ENCODE results near the gene ZNF14. TPM values are rescaled to one million over a fixed set of nuclear protein-coding genes. Genes with fewer than 3 reads are reported as not detected.

Gene ZNF14
- total and polyA plus RNA-seq, 2 of the 13 experiments (the other 11 are each of a cell fraction or from before 2014, with no cell fraction given), result 1.9 to 6.2 TPM

DNA sequence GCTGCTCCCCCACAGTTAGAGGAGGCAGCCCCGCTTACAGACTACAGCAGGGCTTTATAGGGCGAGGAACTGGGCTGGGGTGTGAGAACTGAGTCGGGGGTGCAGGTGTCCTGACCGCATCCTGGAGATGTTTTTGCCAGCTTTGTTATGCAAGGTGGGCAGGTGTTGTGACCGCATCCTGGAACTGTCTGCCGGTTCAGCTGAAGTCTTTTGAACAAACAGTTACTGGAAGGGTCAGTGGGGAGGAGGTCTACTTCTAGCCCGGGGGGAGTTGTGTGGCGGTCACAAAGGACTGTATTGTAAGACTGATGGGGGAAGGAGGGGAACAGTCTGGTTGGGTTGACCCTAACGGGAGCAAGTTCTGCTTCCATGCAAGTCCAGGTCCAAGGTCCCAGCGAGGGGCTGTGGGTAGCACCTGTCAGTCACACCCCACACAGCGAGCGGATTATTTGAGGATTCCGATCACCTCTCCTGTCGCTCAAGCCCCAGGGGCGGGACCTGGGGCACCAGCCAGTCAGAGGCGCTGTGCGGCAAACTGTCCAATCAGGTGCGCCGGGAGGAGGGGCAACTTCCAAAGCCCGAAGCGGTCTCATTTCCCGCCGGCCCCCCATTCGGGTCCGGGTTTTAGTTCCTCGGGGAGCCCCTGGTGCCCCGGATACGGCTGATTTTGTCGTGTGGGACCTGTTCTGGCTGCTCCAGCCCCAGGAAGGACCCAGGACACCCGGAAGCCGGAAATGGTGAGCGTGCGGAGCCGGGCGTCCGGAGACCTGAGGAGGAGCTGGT is 64.5 kb downstream of the ZNF14 start, which contains the start of gene ZNF101 (continued):
- TF ChIP-seq, protein P1, sequence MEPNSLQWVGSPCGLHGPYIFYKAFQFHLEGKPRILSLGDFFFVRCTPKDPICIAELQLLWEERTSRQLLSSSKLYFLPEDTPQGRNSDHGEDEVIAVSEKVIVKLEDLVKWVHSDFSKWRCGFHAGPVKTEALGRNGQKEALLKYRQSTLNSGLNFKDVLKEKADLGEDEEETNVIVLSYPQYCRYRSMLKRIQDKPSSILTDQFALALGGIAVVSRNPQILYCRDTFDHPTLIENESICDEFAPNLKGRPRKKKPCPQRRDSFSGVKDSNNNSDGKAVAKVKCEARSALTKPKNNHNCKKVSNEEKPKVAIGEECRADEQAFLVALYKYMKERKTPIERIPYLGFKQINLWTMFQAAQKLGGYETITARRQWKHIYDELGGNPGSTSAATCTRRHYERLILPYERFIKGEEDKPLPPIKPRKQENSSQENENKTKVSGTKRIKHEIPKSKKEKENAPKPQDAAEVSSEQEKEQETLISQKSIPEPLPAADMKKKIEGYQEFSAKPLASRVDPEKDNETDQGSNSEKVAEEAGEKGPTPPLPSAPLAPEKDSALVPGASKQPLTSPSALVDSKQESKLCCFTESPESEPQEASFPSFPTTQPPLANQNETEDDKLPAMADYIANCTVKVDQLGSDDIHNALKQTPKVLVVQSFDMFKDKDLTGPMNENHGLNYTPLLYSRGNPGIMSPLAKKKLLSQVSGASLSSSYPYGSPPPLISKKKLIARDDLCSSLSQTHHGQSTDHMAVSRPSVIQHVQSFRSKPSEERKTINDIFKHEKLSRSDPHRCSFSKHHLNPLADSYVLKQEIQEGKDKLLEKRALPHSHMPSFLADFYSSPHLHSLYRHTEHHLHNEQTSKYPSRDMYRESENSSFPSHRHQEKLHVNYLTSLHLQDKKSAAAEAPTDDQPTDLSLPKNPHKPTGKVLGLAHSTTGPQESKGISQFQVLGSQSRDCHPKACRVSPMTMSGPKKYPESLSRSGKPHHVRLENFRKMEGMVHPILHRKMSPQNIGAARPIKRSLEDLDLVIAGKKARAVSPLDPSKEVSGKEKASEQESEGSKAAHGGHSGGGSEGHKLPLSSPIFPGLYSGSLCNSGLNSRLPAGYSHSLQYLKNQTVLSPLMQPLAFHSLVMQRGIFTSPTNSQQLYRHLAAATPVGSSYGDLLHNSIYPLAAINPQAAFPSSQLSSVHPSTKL (CRISPR knock-in tag; IDR thresholded peaks at IDR 0.05), result peak; percentile 48; the same call in 1 of the 2 replicates
- TF ChIP-seq XBP1 (CRISPR knock-in tag; IDR thresholded peaks at IDR 0.05) (no peak), ZMAT5 (CRISPR knock-in tag; IDR thresholded peaks at IDR 0.05; ENCODE audit: borderline replicate concordance, low read depth) (no peak), ZNF788 (CRISPR knock-in tag; IDR thresholded peaks at IDR 0.05; ENCODE audit: borderline replicate concordance) (0 out of 2 replicates have a peak, but pooled peaks have one; percentile 21), CBFB (CRISPR knock-in tag; IDR thresholded peaks at IDR 0.05) (peak; percentile 70), ZBED4 (CRISPR knock-in tag; IDR thresholded peaks at IDR 0.05; ENCODE audit: borderline replicate concordance) (peak; percentile 77; the same call in 1 of the 2 replicates), ZNF264 (CRISPR knock-in tag; IDR thresholded peaks at IDR 0.05) (peak; percentile 22; the same call in 1 of the 2 replicates), ZNF335 (CRISPR knock-in tag; IDR thresholded peaks at IDR 0.05) (no peak), MAFG (CRISPR knock-in tag; IDR thresholded peaks at IDR 0.05) (no peak), FOXA3 (CRISPR knock-in tag; IDR thresholded peaks at IDR 0.05) (no peak)
- TF ChIP-seq, protein P2, sequence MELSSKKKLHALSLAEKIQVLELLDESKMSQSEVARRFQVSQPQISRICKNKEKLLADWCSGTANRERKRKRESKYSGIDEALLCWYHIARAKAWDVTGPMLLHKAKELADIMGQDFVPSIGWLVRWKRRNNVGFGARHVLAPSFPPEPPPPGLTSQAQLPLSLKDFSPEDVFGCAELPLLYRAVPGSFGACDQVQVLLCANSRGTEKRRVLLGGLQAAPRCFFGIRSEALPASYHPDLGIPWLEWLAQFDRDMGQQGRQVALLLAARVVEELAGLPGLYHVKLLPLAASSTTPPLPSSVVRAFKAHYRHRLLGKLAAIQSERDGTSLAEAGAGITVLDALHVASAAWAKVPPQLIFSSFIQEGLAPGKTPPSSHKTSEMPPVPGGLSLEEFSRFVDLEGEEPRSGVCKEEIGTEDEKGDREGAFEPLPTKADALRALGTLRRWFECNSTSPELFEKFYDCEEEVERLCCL (CRISPR knock-in tag; IDR thresholded peaks at IDR 0.05; ENCODE audit: borderline replicate concordance), result no peak
- TF ChIP-seq, protein P3, sequence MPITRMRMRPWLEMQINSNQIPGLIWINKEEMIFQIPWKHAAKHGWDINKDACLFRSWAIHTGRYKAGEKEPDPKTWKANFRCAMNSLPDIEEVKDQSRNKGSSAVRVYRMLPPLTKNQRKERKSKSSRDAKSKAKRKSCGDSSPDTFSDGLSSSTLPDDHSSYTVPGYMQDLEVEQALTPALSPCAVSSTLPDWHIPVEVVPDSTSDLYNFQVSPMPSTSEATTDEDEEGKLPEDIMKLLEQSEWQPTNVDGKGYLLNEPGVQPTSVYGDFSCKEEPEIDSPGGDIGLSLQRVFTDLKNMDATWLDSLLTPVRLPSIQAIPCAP (CRISPR knock-in tag; IDR thresholded peaks at IDR 0.05; ENCODE audit: low read depth), result no peak
- TF ChIP-seq, protein P4, sequence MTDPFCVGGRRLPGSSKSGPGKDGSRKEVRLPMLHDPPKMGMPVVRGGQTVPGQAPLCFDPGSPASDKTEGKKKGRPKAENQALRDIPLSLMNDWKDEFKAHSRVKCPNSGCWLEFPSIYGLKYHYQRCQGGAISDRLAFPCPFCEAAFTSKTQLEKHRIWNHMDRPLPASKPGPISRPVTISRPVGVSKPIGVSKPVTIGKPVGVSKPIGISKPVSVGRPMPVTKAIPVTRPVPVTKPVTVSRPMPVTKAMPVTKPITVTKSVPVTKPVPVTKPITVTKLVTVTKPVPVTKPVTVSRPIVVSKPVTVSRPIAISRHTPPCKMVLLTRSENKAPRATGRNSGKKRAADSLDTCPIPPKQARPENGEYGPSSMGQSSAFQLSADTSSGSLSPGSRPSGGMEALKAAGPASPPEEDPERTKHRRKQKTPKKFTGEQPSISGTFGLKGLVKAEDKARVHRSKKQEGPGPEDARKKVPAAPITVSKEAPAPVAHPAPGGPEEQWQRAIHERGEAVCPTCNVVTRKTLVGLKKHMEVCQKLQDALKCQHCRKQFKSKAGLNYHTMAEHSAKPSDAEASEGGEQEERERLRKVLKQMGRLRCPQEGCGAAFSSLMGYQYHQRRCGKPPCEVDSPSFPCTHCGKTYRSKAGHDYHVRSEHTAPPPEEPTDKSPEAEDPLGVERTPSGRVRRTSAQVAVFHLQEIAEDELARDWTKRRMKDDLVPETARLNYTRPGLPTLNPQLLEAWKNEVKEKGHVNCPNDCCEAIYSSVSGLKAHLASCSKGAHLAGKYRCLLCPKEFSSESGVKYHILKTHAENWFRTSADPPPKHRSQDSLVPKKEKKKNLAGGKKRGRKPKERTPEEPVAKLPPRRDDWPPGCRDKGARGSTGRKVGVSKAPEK (CRISPR knock-in tag; IDR thresholded peaks at IDR 0.05; ENCODE audit: borderline replicate concordance), result no peak
- TF ChIP-seq, protein P5, sequence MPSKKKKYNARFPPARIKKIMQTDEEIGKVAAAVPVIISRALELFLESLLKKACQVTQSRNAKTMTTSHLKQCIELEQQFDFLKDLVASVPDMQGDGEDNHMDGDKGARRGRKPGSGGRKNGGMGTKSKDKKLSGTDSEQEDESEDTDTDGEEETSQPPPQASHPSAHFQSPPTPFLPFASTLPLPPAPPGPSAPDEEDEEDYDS (CRISPR knock-in tag; IDR thresholded peaks at IDR 0.05), result peak; percentile 86
